HCT116 (cell line): ENCODE data around the gene URB1.

Experiments
- EZH2 ChIP-seq: fragments of 200-600 bp; sonication (generic); IDR thresholded peaks from 2 replicates; pipeline ENCODE4 v1.6.1; 2017; ENCODE audit warnings: antibody characterized with exemption, mixed run types
- FOSL1 ChIP-seq: IDR thresholded peaks from 2 replicates; pipeline ENCODE4 v1.6.1; 2012; ENCODE audit warnings: low read depth
- POLR2AphosphoS5 ChIP-seq: IDR thresholded peaks from 2 replicates; pipeline ENCODE4 v1.6.1; 2011; ENCODE audit warnings: mild to moderate bottlenecking, low read depth, low read length, moderate library complexity
- REST ChIP-seq: IDR thresholded peaks from 2 replicates; pipeline ENCODE4 v1.6.1; 2012; ENCODE audit warnings: low read depth
- SIN3A ChIP-seq: IDR thresholded peaks from 2 replicates; pipeline ENCODE4 v1.6.1; 2012; ENCODE audit warnings: low read depth
- TCF7L2 ChIP-seq: IDR thresholded peaks from 2 replicates; pipeline ENCODE4 v1.7.0; 2011; ENCODE audit warnings: borderline replicate concordance, inconsistent platforms; ENCODE audit not compliant: insufficient read depth, insufficient read length; ENCODE audit errors: extremely low read depth
- ZBTB33 ChIP-seq: IDR thresholded peaks from 2 replicates; pipeline ENCODE4 v1.6.1; 2011; ENCODE audit warnings: mild to moderate bottlenecking, low read length, moderate library complexity; ENCODE audit not compliant: insufficient replicate concordance; ENCODE audit errors: extremely low read depth
- TF ChIP-seq, protein P1 (sequence below), 3 experiments: fragments of 200-600 bp in 1 of 3; sonication (generic) in 1 of 3; IDR thresholded peaks in 2 of 3; conservative IDR thresholded peaks in 1 of 3; 2 replicates each; pipeline ENCODE4 v1.5.1; 2012 to 2017; ENCODE audit warnings: low read depth in 2 of 3, low read length in 2 of 3, antibody characterized with exemption in 1 of 3, borderline replicate concordance in 1 of 3, control low read depth in 1 of 3, mild to moderate bottlenecking in 1 of 3, mixed read lengths in 1 of 3, mixed run types in 1 of 3, moderate library complexity in 1 of 3; ENCODE audit not compliant: insufficient read depth in 1 of 3

GRCh38 chr21:32414579-32415358, 22.0 kb upstream of the URB1 start:
- TF ChIP-seq FOSL1 (no peak), POLR2AphosphoS5 (no peak), EZH2 (no peak), SIN3A (no peak), ZBTB33 (no peak), REST (no peak), TCF7L2 (no peak)
- TF ChIP-seq, protein P1, sequence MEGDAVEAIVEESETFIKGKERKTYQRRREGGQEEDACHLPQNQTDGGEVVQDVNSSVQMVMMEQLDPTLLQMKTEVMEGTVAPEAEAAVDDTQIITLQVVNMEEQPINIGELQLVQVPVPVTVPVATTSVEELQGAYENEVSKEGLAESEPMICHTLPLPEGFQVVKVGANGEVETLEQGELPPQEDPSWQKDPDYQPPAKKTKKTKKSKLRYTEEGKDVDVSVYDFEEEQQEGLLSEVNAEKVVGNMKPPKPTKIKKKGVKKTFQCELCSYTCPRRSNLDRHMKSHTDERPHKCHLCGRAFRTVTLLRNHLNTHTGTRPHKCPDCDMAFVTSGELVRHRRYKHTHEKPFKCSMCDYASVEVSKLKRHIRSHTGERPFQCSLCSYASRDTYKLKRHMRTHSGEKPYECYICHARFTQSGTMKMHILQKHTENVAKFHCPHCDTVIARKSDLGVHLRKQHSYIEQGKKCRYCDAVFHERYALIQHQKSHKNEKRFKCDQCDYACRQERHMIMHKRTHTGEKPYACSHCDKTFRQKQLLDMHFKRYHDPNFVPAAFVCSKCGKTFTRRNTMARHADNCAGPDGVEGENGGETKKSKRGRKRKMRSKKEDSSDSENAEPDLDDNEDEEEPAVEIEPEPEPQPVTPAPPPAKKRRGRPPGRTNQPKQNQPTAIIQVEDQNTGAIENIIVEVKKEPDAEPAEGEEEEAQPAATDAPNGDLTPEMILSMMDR (IDR thresholded peaks at IDR 0.05 in 2 of 3, conservative IDR thresholded peaks at IDR 0.05 in 1 of 3; ENCODE audit: borderline replicate concordance in 1 of 3, insufficient read depth in 1 of 3, low read depth in 2 of 3, low read length in 2 of 3) = peak in 2 of 3 experiments; percentile 26 to 50; a peak in 3 of 6 replicates
